Neural progenitor cell (in vitro differentiated cells): ENCODE data around the gene RAVER2. TPM values are rescaled to one million over a fixed set of nuclear protein-coding genes. Genes with fewer than 3 reads are reported as not detected.

ENCODE experiments used
- DNase-seq: peaks from one replicate; pipeline ENCODE4 v3.0.0-alpha.2; 2016; ENCODE audit warnings: low spot score
- H2AFZ ChIP-seq: fragments of 200-600 bp; sonication (generic); replicated peaks from 2 replicates; pipeline ENCODE4 v1.6.1; 2016; ENCODE audit warnings: antibody characterized with exemption
- H3F3A ChIP-seq: fragments of 200-600 bp; sonication (generic); 2 replicates; pipeline ENCODE4 v1.6.1; 2016; ENCODE audit warnings: antibody characterized with exemption, low read depth
- H3K27ac ChIP-seq: fragments of 200-600 bp; sonication (generic); 2 replicates; pipeline ENCODE4 v1.5.1; 2016; ENCODE audit warnings: mild to moderate bottlenecking
- H3K27me3 ChIP-seq: fragments of 200-600 bp; sonication (generic); 2 replicates; pipeline ENCODE4 v1.6.1; 2016; ENCODE audit warnings: mild to moderate bottlenecking, moderate library complexity
- H3K36me3 ChIP-seq: fragments of 200-600 bp; sonication (generic); 2 replicates; pipeline ENCODE4 v1.5.1; 2016
- H3K4me1 ChIP-seq: fragments of 200-600 bp; sonication (generic); 2 replicates; pipeline ENCODE4 v1.6.1; 2016; ENCODE audit warnings: mixed run types
- H3K4me2 ChIP-seq: fragments of 200-600 bp; sonication (generic); 2 replicates; pipeline ENCODE4 v1.6.1; 2016
- H3K4me3 ChIP-seq: fragments of 200-600 bp; sonication (generic); 2 replicates; pipeline ENCODE4 v1.5.1; 2016
- H3K79me2 ChIP-seq: fragments of 200-600 bp; sonication (generic); 2 replicates; pipeline ENCODE4 v1.6.1; 2016; ENCODE audit warnings: low read depth
- H3K9ac ChIP-seq: fragments of 200-600 bp; sonication (generic); 2 replicates; pipeline ENCODE4 v1.6.1; 2016
- H3K9me3 ChIP-seq: fragments of 200-600 bp; sonication (generic); 2 replicates; pipeline ENCODE4 v1.5.1; 2016; ENCODE audit warnings: low read depth
- H4K20me1 ChIP-seq: fragments of 200-600 bp; sonication (generic); 2 replicates; pipeline ENCODE4 v1.6.1; 2016; ENCODE audit warnings: low read depth
- H3K27ac Mint-ChIP-seq: 3 replicates; pipeline ENCODE4 v1.8.0; 2021; ENCODE audit warnings: mixed read lengths
- H3K27me3 Mint-ChIP-seq: 2 replicates; pipeline ENCODE4 v1.8.0; 2022; ENCODE audit warnings: low read depth, mild to moderate bottlenecking, inconsistent platforms, moderate library complexity, mixed read lengths; ENCODE audit not compliant: insufficient read depth
- H3K36me3 Mint-ChIP-seq: 3 replicates; pipeline ENCODE4 v1.8.0; 2021; ENCODE audit warnings: mixed read lengths
- H3K4me1 Mint-ChIP-seq: 3 replicates; pipeline ENCODE4 v1.8.0; 2021; ENCODE audit warnings: mixed read lengths
- H3K4me3 Mint-ChIP-seq: 3 replicates; pipeline ENCODE4 v1.8.0; 2021; ENCODE audit warnings: mild to moderate bottlenecking, moderate library complexity, mixed read lengths
- H3K9me3 Mint-ChIP-seq: 3 replicates; pipeline ENCODE4 v1.8.0; 2020; ENCODE audit warnings: mixed read lengths
- CTCF ChIP-seq: fragments of 200-600 bp; sonication (generic); IDR thresholded peaks from 2 replicates; pipeline ENCODE4 v1.5.1; 2017; ENCODE audit warnings: antibody characterized with exemption, mild to moderate bottlenecking
- EZH2 ChIP-seq: fragments of 200-600 bp; sonication (generic); IDR thresholded peaks from 2 replicates; pipeline ENCODE4 v1.6.1; 2017; ENCODE audit warnings: antibody characterized with exemption, mild to moderate bottlenecking, moderate library complexity
- EZH2phosphoT487 ChIP-seq: fragments of 200-600 bp; sonication (generic); IDR thresholded peaks from 2 replicates; pipeline ENCODE4 v1.6.1; 2017; ENCODE audit warnings: antibody characterized with exemption
- total RNA-seq: library from RNA; depleted of rRNA; stranded (reverse); fragments of >200 nt; gene quantifications from 2 replicates; pipeline ENCODE4 v1.2.3, GENCODE V29; 2015; ENCODE audit warnings: low replicate concordance

Gene RAVER2
- total RNA-seq, 1 donor from 2014 or later, result 37.2 TPM

DNA sequence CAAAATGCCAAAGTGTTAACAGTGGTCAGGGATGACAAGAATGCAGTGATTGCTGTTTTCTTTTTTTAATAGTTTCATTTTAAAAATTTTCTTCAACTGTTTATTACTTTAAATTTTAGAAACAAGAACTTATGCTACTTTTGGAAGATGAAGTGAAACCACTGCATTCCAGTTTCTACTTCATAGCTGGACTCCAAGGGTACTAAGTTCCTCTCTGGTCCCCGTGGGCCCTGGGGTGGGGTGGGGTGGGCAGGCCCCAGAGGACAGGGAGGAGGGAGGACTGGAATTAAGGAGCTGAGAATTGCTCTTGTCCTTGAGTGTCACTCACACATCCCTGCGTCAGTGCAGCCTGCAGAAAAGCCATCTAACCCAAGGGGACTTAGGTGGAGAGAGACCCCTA lies 97.3 kb downstream of the RAVER2 start:
- no peaks in the 10 kb centered on the region for H3K79me2 ChIP-seq
- Mint-ChIP-seq H3K27me3 (peaks cover 7% of the 10 kb centered on the region), H3K9me3 (no peaks in the 10 kb centered on the region), H3K36me3 (peaks cover 29% of the 10 kb centered on the region), H3K4me3 (no peak overlapping the region), H3K27ac (no peak overlapping the region), H3K4me1 (peaks cover 4% of the 10 kb centered on the region)
- no peak overlapping the region for H3K9ac ChIP-seq
- H3K9me3 ChIP-seq, result no peaks in the 10 kb centered on the region
- no peaks in the 10 kb centered on the region for H3K36me3 ChIP-seq
- DNase-seq, result no peak
- peaks cover 7% of the 10 kb centered on the region for H3K4me1 ChIP-seq
- H3K27ac ChIP-seq, result no peak overlapping the region
- H2AFZ ChIP-seq, result no peak overlapping the region
- no peaks in the 10 kb centered on the region for H3K27me3 ChIP-seq
- H3F3A ChIP-seq, result no peaks in the 10 kb centered on the region
- H3K4me2 ChIP-seq, result no peak overlapping the region
- H4K20me1 ChIP-seq, result no peaks in the 10 kb centered on the region
- no peak overlapping the region for H3K4me3 ChIP-seq
- TF ChIP-seq CTCF (no peak), EZH2phosphoT487 (no peak), EZH2 (no peak)

- H2AFZ ChIP-seq, result no peak overlapping the region
- no peaks in the 10 kb centered on the region for H3K79me2 ChIP-seq
- no peaks in the 10 kb centered on the region for H3K9me3 Mint-ChIP-seq
- H3K4me3 Mint-ChIP-seq, result no peak overlapping the region
- peaks cover 21% of the 10 kb centered on the region for H3K36me3 Mint-ChIP-seq
- H4K20me1 ChIP-seq, result no peaks in the 10 kb centered on the region
- H3K27ac Mint-ChIP-seq, result no peak overlapping the region
- peaks cover 4% of the 10 kb centered on the region for H3K4me1 Mint-ChIP-seq
- no peaks in the 10 kb centered on the region for H3K36me3 ChIP-seq
- no peak overlapping the region for H3K4me2 ChIP-seq
- no peaks in the 10 kb centered on the region for H3K27me3 ChIP-seq
- TF ChIP-seq EZH2, result no peak
- no peak for TF ChIP-seq CTCF
- TF ChIP-seq EZH2phosphoT487, result no peak
- no peak overlapping the region for H3K27ac ChIP-seq
- H3K4me3 ChIP-seq, result no peak overlapping the region
- H3K9ac ChIP-seq, result no peak overlapping the region
- no peak for DNase-seq
- H3K27me3 Mint-ChIP-seq, result peaks cover 7% of the 10 kb centered on the region
- H3K9me3 ChIP-seq, result no peaks in the 10 kb centered on the region
- no peaks in the 10 kb centered on the region for H3F3A ChIP-seq
- H3K4me1 ChIP-seq, result peaks cover 7% of the 10 kb centered on the region
These were observed 98.8 kb downstream of the RAVER2 start for GRCh38 chr1:64843675-64844074.

DNA sequence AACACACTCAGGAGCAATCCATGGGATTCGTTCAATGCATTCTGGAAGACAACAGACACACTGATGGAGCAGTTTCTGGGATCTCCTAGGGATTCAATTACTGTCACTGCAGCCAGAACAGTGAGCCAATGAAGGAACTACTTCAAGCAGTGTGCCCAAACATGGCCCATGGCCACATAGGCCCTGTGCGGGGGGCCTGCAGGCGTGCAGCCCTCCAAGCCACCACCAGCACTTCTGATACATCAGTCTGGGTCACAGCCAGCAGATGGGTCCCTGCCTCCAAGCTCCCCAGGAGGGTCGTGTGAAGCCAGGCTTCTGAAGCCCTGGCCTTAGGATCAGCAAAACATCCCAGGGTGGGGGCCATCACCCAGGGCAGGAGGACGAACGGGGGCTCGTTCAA lies 99.3 kb downstream of the RAVER2 start:
- no peak for DNase-seq
- H3K27me3 ChIP-seq, result no peaks in the 10 kb centered on the region
- TF ChIP-seq EZH2, result no peak
- TF ChIP-seq EZH2phosphoT487, result no peak
- TF ChIP-seq CTCF, result no peak
- no peak overlapping the region for H3K4me3 Mint-ChIP-seq
- H3K27ac Mint-ChIP-seq, result no peak overlapping the region
- no peaks in the 10 kb centered on the region for H3K36me3 ChIP-seq
- H3K27me3 Mint-ChIP-seq, result peaks cover 6% of the 10 kb centered on the region
- no peaks in the 10 kb centered on the region for H3K9me3 Mint-ChIP-seq
- H4K20me1 ChIP-seq, result no peaks in the 10 kb centered on the region
- H3K4me3 ChIP-seq, result no peak overlapping the region
- no peaks in the 10 kb centered on the region for H3K9me3 ChIP-seq
- no peaks in the 10 kb centered on the region for H3K79me2 ChIP-seq
- peaks cover 4% of the 10 kb centered on the region for H3K4me1 Mint-ChIP-seq
- peaks cover 7% of the 10 kb centered on the region for H3K4me1 ChIP-seq
- no peak overlapping the region for H3K9ac ChIP-seq
- H3K36me3 Mint-ChIP-seq, result peaks cover 20% of the 10 kb centered on the region
- no peak overlapping the region for H2AFZ ChIP-seq
- H3F3A ChIP-seq, result no peaks in the 10 kb centered on the region
- no peak overlapping the region for H3K4me2 ChIP-seq
- H3K27ac ChIP-seq, result no peak overlapping the region
